HG03066 (cell line): ENCODE data around the gene CDH13.

Source experiments
- ATAC-seq: cut with Tn5 transposase; IDR thresholded peaks from one replicate; pipeline ENCODE4 v1.9.1; 2021; ENCODE audit warnings: low read depth; ENCODE audit not compliant: unreplicated experiment

CDH13 gene

GRCh38 chr16:82979406-82980111 is 352.8 kb downstream of the CDH13 start:
- ATAC-seq, result no peak

GRCh38 chr16:82980810-82981209 is 354.0 kb downstream of the CDH13 start:
- ATAC-seq, result no peak

- no peak for ATAC-seq
Observed at GRCh38 chr16:82987767-82988166, 361.0 kb downstream of the CDH13 start.

GRCh38 chr16:82990155-82990554 is 363.4 kb downstream of the CDH13 start:
- no peak for ATAC-seq

- no peak for ATAC-seq
Observed at GRCh38 chr16:82991410-82991809, 364.6 kb downstream of the CDH13 start.

GRCh38 chr16:82991966-82992675 is 365.4 kb downstream of the CDH13 start:
- no peak for ATAC-seq

GRCh38 chr16:82992786-82993185 is 366.0 kb downstream of the CDH13 start:
- ATAC-seq, result no peak

GRCh38 chr16:82993415-82993814 is 366.6 kb downstream of the CDH13 start:
- no peak for ATAC-seq

- no peak for ATAC-seq
Observed at GRCh38 chr16:82993926-82994325, 367.2 kb downstream of the CDH13 start.

GRCh38 chr16:82995286-82995923 is 368.6 kb downstream of the CDH13 start:
- no peak for ATAC-seq

GRCh38 chr16:82995924-82996441 is 369.2 kb downstream of the CDH13 start:
- ATAC-seq, result no peak

GRCh38 chr16:82996814-82997213 is 370.0 kb downstream of the CDH13 start:
- ATAC-seq, result no peak

- no peak for ATAC-seq
Observed at GRCh38 chr16:82999711-83000110, 372.9 kb downstream of the CDH13 start.

GRCh38 chr16:83002351-83003334 is 375.9 kb downstream of the CDH13 start:
- no peak for ATAC-seq

GRCh38 chr16:83004868-83005652 is 378.3 kb downstream of the CDH13 start:
- ATAC-seq, result no peak

GRCh38 chr16:83005653-83006160 is 378.9 kb downstream of the CDH13 start:
- ATAC-seq, result no peak

- ATAC-seq, result no peak
Observed at GRCh38 chr16:83010776-83011720, 384.3 kb downstream of the CDH13 start.

- no peak for ATAC-seq
Observed at GRCh38 chr16:83011939-83012338, 385.2 kb downstream of the CDH13 start.
